ENCODE measurements around the gene STATH. TPM values are rescaled to one million over a fixed set of nuclear protein-coding genes. Genes with fewer than 3 reads are reported as not detected.
"Not testable (repeated sequence)": the region's sequence is repeated elsewhere in the genome, so short reads cannot be mapped to it uniquely, and the experiment has no call there.

STATH gene
- total RNA-seq, 1 donor from 2014 or later = not detected

DNA sequence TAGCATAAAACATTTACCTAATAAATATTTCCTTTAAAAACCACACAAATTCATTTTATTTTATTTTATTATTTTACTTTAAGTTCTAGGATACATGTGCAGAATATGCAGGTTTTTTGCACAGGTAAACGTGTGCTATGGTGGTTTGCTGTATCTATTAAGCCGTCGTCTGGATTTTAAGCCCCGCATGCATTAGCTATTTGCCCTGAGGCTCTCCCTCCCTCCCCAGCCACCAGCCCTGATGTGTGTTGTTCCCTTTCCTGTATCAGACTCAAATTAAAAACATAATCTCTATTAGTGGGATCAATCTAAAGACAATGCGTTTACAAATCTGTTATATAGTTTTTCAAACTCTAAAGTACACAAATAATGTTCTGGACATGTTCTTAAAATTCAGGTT lies 31.2 kb downstream of the STATH start:
- Histone ChIP-seq H3K9ac (ENCODE audit: low read length) (no peak overlapping the region), H3K4me2 (ENCODE audit: low read length) (no peak overlapping the region), H3K27me3 (ENCODE audit: insufficient read depth, low read length) (no peaks in the 10 kb centered on the region), H3K4me3 (ENCODE audit: insufficient read depth, low read depth, low read length) (no peak overlapping the region), H4K20me1 (ENCODE audit: insufficient read depth, low read length) (no peaks in the 10 kb centered on the region), H3K27ac (ENCODE audit: low read depth, low read length) (no peak overlapping the region), H3K9me3 (ENCODE audit: insufficient read depth, low read depth, low read length) (no peaks in the 10 kb centered on the region), H3K4me1 (ENCODE audit: insufficient read depth, low read length) (no peaks in the 10 kb centered on the region), H3K36me3 (ENCODE audit: insufficient read depth, low read length) (no peaks in the 10 kb centered on the region), H2AFZ (ENCODE audit: low read depth, low read length) (no peak overlapping the region), H3K79me2 (ENCODE audit: insufficient read depth, low read length) (no peaks in the 10 kb centered on the region)
- no peak overlapping the region for H3K4me3 Mint-ChIP-seq (ENCODE audit: unreplicated experiment)
- H3K27ac Mint-ChIP-seq (ENCODE audit: unreplicated experiment) = no peak overlapping the region
- FAIRE-seq = no peak
- no peaks in the 10 kb centered on the region for H3K27me3 Mint-ChIP-seq (ENCODE audit: low read depth, unreplicated experiment)
- no peaks in the 10 kb centered on the region for H3K36me3 Mint-ChIP-seq (ENCODE audit: low read depth, unreplicated experiment)
- H3K9me3 Mint-ChIP-seq (ENCODE audit: unreplicated experiment) = no peaks in the 10 kb centered on the region
- no peak for TF ChIP-seq EZH2 (IDR thresholded peaks at IDR 0.05; ENCODE audit: insufficient read depth, low read length)
- TF ChIP-seq, protein P1, sequence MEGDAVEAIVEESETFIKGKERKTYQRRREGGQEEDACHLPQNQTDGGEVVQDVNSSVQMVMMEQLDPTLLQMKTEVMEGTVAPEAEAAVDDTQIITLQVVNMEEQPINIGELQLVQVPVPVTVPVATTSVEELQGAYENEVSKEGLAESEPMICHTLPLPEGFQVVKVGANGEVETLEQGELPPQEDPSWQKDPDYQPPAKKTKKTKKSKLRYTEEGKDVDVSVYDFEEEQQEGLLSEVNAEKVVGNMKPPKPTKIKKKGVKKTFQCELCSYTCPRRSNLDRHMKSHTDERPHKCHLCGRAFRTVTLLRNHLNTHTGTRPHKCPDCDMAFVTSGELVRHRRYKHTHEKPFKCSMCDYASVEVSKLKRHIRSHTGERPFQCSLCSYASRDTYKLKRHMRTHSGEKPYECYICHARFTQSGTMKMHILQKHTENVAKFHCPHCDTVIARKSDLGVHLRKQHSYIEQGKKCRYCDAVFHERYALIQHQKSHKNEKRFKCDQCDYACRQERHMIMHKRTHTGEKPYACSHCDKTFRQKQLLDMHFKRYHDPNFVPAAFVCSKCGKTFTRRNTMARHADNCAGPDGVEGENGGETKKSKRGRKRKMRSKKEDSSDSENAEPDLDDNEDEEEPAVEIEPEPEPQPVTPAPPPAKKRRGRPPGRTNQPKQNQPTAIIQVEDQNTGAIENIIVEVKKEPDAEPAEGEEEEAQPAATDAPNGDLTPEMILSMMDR (IDR thresholded peaks at IDR 0.05; ENCODE audit: insufficient read depth, low read depth, low read length) = no peak
- no peaks in the 10 kb centered on the region for H3K4me1 Mint-ChIP-seq (ENCODE audit: low read depth, unreplicated experiment)
- no peak for DNase-seq (ENCODE audit: low read depth)

DNA sequence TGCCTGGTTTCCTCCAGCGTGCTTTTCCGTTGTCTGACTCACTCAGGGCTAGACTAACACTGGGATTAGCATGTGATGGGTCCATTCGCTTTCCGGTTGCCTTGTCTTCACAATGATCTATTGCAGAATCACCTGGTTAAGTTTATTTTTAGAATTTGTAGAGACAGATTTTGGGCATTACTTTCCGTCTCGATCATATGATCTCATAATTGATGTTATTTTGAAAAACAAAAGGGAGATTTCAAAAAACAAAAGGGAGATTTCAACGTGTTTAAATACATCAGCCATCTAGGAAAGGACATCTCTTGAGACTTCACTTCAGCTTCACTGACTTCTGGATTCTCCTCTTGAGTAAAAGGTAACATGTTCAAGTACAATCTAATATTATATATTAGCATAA lies 32.4 kb downstream of the STATH start, which contains the start of gene HTN3:
Gene HTN3, plus strand, starts transcription at position 301 of the 400 bp plus-strand sequence. CDS start 2,282 bp downstream, outside the sequence.
- H3K4me3 Mint-ChIP-seq (ENCODE audit: unreplicated experiment); H3K27me3 Mint-ChIP-seq (ENCODE audit: low read depth, unreplicated experiment); FAIRE-seq: not testable (repeated sequence)

GRCh38 chr4:70037559-70037958 lies 41.8 kb downstream of the STATH start:
- not testable (repeated sequence) for H3K9me3 Mint-ChIP-seq (ENCODE audit: unreplicated experiment); H3K4me1 Mint-ChIP-seq (ENCODE audit: low read depth, unreplicated experiment); H3K9me3 ChIP-seq (ENCODE audit: insufficient read depth, low read depth, low read length); DNase-seq (ENCODE audit: low read depth); H3K4me3 ChIP-seq (ENCODE audit: insufficient read depth, low read depth, low read length); H3K4me3 Mint-ChIP-seq (ENCODE audit: unreplicated experiment); H3K4me1 ChIP-seq (ENCODE audit: insufficient read depth, low read length); H3K27me3 ChIP-seq (ENCODE audit: insufficient read depth, low read length); H3K9ac ChIP-seq (ENCODE audit: low read length); H3K27me3 Mint-ChIP-seq (ENCODE audit: low read depth, unreplicated experiment); FAIRE-seq; H3K36me3 Mint-ChIP-seq (ENCODE audit: low read depth, unreplicated experiment); H2AFZ ChIP-seq (ENCODE audit: low read depth, low read length); H3K4me2 ChIP-seq (ENCODE audit: low read length); H3K27ac Mint-ChIP-seq (ENCODE audit: unreplicated experiment); H3K79me2 ChIP-seq (ENCODE audit: insufficient read depth, low read length); H3K36me3 ChIP-seq (ENCODE audit: insufficient read depth, low read length); H4K20me1 ChIP-seq (ENCODE audit: insufficient read depth, low read length); H3K27ac ChIP-seq (ENCODE audit: low read depth, low read length)

More for the DNA sequence above, 32.4 kb downstream of the STATH start, which contains the start of gene HTN3:
- H3K36me3 ChIP-seq (ENCODE audit: insufficient read depth, low read length); H3K4me2 ChIP-seq (ENCODE audit: low read length); DNase-seq (ENCODE audit: low read depth); H4K20me1 ChIP-seq (ENCODE audit: insufficient read depth, low read length); H3K9ac ChIP-seq (ENCODE audit: low read length); H3K4me1 Mint-ChIP-seq (ENCODE audit: low read depth, unreplicated experiment); H3K27ac ChIP-seq (ENCODE audit: low read depth, low read length); H3K9me3 ChIP-seq (ENCODE audit: insufficient read depth, low read depth, low read length); H3K9me3 Mint-ChIP-seq (ENCODE audit: unreplicated experiment); H3K36me3 Mint-ChIP-seq (ENCODE audit: low read depth, unreplicated experiment); H3K27ac Mint-ChIP-seq (ENCODE audit: unreplicated experiment); H3K4me1 ChIP-seq (ENCODE audit: insufficient read depth, low read length); H2AFZ ChIP-seq (ENCODE audit: low read depth, low read length); H3K27me3 ChIP-seq (ENCODE audit: insufficient read depth, low read length); H3K79me2 ChIP-seq (ENCODE audit: insufficient read depth, low read length); H3K4me3 ChIP-seq (ENCODE audit: insufficient read depth, low read depth, low read length): not testable (repeated sequence)

DNA sequence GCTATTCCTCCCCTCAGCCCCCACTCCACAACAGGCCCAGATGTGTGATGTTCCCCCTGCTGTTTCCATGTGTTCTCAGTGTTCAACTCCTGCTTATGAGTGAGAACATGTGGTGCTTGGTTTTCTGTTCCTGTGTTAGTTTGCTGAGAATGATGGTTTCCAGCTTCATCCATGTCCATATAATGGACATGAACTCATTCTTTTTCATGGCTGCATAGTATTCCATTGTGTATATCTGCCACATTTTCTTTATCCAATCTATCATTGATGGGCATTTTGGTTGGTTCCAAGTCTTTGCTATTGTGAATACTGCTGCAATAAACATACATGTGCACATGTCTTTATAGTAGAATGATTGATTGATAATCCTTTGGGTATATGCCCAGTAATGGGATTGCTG lies 44.2 kb downstream of the STATH start:
- not testable (repeated sequence) for H3K4me1 Mint-ChIP-seq (ENCODE audit: low read depth, unreplicated experiment); H3K9me3 ChIP-seq (ENCODE audit: insufficient read depth, low read depth, low read length); H3K36me3 Mint-ChIP-seq (ENCODE audit: low read depth, unreplicated experiment); H3K4me2 ChIP-seq (ENCODE audit: low read length); H3K27ac ChIP-seq (ENCODE audit: low read depth, low read length); H3K27me3 ChIP-seq (ENCODE audit: insufficient read depth, low read length); H3K9me3 Mint-ChIP-seq (ENCODE audit: unreplicated experiment); FAIRE-seq; H2AFZ ChIP-seq (ENCODE audit: low read depth, low read length); H3K79me2 ChIP-seq (ENCODE audit: insufficient read depth, low read length); H3K36me3 ChIP-seq (ENCODE audit: insufficient read depth, low read length); H3K27ac Mint-ChIP-seq (ENCODE audit: unreplicated experiment); H4K20me1 ChIP-seq (ENCODE audit: insufficient read depth, low read length); H3K4me3 Mint-ChIP-seq (ENCODE audit: unreplicated experiment); DNase-seq (ENCODE audit: low read depth); H3K9ac ChIP-seq (ENCODE audit: low read length); H3K27me3 Mint-ChIP-seq (ENCODE audit: low read depth, unreplicated experiment); H3K4me3 ChIP-seq (ENCODE audit: insufficient read depth, low read depth, low read length); H3K4me1 ChIP-seq (ENCODE audit: insufficient read depth, low read length)

Measured in astrocyte (in vitro differentiated cells and primary cell).